Right ventricle myocardium inferior (tissue), 1 donor: Measurements from ENCODE around the gene CDH18. TPM values are rescaled to one million over a fixed set of nuclear protein-coding genes. Genes with fewer than 3 reads are reported as not detected.

Source experiments
- ATAC-seq: fragments of 200-7000 bp; cut with Tn5 transposase; one replicate; pipeline ENCODE4 v1.9.1; 2020; ENCODE audit warnings: mild to moderate bottlenecking, moderate library complexity
- DNase-seq: peaks from one replicate; pipeline ENCODE4 v3.0.0; 2021; ENCODE audit errors: missing footprints
- intact Hi-C: fragments of 100-400 bp; cut with DNase I; formaldehyde crosslinking; loops from one replicate; pipeline ENCODE4 v1.11.0; 2022
- long read RNA-seq: library from polyadenylated mRNA; unstranded; transcript quantifications from one replicate; pipeline ENCODE4 v2.0.0, GENCODE V29; 2021
- total RNA-seq: library from RNA; stranded (reverse); fragmentation: NEBNext Ultra II Directional; extraction: Animal tissue kit (Norgen Biotek cat#: 25700); gene quantifications from one replicate; pipeline ENCODE4 v1.2.1, GENCODE V29; 2021
- donor health status: DM: no; HTN: yes; CAD: no; lungs with severe emphysema.

CDH18 gene, protein sequence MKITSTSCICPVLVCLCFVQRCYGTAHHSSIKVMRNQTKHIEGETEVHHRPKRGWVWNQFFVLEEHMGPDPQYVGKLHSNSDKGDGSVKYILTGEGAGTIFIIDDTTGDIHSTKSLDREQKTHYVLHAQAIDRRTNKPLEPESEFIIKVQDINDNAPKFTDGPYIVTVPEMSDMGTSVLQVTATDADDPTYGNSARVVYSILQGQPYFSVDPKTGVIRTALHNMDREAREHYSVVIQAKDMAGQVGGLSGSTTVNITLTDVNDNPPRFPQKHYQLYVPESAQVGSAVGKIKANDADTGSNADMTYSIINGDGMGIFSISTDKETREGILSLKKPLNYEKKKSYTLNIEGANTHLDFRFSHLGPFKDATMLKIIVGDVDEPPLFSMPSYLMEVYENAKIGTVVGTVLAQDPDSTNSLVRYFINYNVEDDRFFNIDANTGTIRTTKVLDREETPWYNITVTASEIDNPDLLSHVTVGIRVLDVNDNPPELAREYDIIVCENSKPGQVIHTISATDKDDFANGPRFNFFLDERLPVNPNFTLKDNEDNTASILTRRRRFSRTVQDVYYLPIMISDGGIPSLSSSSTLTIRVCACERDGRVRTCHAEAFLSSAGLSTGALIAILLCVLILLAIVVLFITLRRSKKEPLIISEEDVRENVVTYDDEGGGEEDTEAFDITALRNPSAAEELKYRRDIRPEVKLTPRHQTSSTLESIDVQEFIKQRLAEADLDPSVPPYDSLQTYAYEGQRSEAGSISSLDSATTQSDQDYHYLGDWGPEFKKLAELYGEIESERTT
- total RNA-seq = not detected
- long read RNA-seq = 0 reads

DNA sequence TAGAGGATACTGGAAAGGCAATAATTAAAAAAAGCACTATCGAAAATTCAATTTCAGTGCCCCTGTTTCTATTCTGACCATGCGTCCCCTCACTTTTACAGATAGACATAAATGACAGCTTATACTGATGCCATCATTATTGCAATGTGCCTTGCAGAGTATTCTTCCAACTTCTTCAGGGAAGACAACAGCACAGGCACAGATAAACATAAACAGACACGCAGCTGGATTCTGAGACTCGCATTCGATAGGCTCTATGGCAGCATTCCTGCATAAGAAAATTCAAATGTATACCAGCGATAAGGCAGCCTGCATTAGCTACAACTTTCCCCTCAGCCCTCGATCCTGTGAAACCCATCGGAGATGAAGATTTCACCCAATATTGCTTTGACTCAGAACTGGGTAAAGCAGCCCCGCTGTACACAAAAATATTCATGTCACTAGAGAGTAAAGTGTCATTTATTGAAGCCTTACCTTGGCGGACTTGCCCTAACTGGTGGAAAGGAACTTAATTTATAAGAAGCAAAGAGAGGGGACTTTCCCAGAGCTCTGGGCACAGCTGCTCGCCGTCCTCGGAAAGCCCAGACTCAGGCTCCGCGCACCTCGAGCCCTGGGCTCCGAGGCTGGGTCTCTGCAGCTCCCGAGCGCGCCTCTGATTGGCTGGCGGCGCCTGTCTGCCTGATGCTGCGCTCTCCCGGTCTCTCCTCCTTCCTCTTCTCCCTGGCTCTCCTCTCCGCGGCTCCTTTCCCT is at the start of gene CDH18:
Gene CDH18 (minus strand): TSS at position 589 of the 750 bp plus-strand sequence. CDS start 149,214 bp downstream, outside the sequence.
- DNase-seq = peak; percentile 47
- peak; percentile 79 for ATAC-seq
- intact Hi-C loops = no loop called here

DNA sequence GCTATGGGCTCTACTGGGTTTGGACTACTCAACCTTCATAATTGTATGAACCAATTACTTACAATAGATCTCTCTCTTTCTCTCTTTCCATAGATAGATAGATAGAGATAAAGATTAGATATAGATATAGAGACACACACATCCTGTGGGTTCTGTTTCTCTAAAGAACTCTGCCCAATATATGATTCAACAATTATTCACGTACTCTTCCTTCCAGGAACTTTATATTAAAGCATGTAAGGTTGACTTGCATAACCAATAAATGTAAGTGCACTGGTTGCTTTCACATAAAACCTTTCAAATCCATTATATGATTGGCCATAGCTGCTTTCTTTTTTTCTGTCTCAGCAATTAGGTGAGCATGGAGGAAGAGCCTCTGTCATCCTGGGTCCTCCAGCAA is 46.7 kb upstream of the CDH18 start:
- ATAC-seq (no peak), DNase-seq (no peak)
- intact Hi-C loops = no loop called here

DNA sequence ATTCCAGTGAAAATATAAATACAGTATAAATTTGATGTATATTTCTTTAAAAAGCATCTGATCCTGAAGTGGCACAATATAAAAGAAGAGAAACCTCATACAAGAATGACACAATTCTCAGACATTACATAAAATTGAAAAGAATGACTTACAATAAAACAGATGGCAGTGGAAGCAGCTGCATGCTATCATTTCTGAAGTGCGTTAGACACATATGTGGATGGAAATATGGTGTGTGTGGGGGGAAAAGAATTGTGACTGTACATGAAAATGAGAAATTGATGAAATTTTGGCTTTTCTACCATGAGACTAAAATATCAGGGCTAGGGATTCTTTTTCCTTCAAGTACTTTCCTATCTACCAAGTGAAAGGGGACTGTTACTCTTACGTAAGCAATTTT is 45.9 kb upstream of the CDH18 start:
- ATAC-seq = no peak
- intact Hi-C loops = no loop called here
- DNase-seq = no peak

DNA sequence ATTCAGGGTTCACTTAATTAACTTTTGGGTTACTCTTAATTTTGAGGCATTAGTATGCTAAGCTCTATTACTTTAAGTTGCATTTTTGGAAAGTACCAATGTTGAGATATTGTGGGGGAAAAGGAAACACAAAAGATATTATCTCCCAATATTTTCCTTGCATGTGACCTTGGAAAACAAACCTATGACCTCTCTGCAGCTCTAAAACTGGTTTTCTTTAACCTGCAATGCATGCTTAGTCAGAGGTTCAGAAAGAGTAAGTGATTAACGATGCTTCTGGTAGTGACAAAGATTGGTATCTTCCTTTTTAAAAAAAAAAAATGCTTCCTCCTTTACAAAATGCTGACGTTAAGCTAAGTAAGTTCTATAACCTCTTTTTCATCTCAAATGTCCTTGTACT is 44.9 kb upstream of the CDH18 start:
- intact Hi-C loops = no loop called here
- ATAC-seq = no peak
- DNase-seq = no peak

DNA sequence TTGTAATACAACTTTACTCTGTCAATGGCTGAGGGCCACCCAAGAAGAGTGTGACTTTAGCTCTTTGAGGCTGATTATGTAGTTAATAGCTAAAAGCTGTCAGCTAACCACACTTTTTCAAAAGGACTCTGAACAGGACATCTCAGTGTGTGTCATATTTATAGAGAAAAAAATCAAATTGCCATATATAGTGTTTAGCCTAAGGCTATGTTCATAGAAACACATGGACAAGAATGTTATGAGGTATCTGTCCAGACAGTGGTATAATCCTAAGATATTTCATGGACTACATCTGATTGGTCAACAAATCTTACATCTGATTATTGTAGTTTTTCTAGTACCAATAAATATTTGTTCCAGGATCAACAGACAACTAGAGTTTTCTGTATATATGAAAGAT is 42.1 kb upstream of the CDH18 start:
- no peak for DNase-seq
- intact Hi-C loops = no loop called here
- no peak for ATAC-seq

DNA sequence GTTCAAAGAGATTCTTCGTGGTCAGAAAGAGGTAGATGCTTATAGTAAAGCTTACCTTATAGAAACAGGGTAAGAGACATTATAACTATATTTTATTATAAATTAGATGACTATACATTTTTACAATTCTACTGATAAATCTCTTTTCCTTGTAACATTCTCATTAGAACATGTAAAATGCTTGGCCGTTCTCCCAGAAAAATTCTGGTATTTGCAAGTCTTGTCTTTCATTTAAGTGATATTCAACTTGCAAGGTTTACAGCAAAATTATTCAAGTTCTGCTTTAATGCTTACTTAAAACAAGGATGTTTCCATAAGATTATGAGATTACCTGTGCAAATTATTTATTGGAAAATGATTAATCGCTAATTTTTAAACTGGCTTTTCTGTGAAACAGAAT is 41.3 kb upstream of the CDH18 start:
- no peak for DNase-seq
- no peak for ATAC-seq
- intact Hi-C loops = no loop called here

DNA sequence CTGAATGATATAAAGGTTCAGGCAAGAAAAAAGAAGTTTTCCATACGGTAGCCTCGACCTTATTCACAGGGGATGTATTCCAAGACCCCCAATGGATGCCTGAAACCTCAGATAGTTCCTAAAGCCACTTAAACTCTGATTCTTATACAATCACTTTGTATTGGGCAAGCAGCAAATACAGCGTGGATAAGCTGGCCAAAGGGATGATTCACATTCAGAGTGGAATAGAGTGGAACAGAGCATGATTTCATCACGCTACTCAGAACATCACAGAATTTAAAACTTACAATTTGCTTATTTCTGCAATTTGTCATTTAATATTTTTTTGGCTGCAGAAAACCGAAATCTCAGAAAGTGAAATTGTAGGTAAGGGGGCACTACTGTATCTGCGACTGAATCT is 40.5 kb upstream of the CDH18 start:
- no peak for DNase-seq
- intact Hi-C loops = no loop called here
- ATAC-seq = no peak

DNA sequence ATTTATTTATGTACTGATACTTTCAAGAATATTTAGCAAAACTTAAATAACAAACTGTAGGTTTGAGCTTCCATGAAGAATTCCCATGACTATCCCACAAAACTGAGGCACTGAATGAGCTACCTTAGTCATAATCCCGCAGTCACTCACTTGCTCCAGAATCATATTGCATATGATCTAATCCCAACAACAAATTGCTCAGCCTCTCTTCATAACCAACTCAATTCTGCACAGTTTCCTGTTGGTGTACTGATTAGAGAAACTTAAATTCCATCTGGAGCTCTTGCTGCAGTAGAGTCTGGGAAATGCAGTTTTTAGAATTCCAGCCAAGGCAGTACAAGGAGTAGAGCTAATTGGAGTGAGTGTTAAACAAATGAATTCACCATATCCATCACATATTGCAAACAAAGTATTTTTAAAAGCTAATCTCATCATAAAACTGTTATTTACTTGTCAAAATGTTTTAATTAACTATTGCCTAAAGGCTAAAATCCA is 35.7 kb upstream of the CDH18 start:
- DNase-seq (no peak), ATAC-seq (no peak)
- intact Hi-C loops = no loop called here

DNA sequence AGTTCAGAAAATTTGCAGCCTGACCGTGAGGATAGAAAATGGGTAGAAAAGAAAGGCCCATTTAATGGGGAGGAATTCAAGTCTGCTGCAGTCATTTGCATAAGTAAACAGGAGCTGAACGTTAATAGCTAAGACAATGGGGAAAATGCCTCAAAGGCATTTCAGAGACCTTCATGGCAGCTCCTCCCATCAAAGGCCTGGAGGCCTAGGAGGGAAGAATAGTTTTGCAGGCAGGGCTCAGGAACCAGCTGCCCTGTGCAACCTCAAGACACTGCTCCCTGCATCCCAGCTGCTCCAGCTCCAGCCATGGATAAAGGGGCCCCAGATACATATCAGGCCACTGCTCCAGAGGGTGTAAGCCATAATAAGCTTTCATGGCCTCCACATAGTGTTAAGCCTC is 32.2 kb upstream of the CDH18 start:
- ATAC-seq = no peak
- intact Hi-C loops = no loop called here
- DNase-seq = no peak

DNA sequence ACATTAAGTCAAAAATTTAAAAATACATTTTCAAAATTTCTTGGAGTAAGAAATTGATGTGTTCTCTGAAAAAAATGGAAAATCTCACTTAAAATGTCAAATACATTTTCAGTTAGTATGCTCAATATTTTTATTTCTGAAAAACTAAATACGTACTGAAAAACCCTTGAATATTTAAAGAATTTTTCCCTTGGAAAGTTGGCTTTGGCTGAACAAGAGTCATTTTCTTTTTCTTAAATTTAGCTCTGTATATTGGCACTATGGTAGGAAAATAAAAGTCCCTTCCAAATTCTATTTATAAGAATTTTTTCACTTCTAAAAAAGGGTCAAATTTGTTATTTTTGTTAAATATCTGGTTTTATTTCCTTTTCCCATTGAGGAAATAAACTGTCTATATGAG is 29.0 kb upstream of the CDH18 start:
- ATAC-seq = no peak
- DNase-seq = no peak
- intact Hi-C loops = no loop called here

DNA sequence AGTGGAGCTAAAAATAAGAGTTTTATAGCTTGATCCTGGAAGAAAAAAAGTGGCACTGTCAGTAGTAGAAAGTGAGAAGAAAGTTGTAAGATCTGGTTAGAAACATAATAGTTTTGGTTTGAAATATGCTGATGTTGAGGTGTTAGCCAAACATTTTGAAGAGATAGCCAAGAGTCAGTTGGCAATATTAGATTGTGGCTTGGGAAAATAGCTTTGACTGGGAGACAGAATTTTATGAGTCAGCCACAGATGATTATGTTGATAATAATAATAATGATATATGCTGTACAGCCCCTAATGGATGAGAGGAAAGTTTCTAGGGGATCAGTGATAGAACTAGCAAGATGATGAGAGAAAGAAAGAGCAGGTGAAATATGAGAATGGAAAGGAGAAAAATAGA is 12.4 kb upstream of the CDH18 start:
- intact Hi-C loops = no loop called here
- DNase-seq (no peak), ATAC-seq (no peak)

DNA sequence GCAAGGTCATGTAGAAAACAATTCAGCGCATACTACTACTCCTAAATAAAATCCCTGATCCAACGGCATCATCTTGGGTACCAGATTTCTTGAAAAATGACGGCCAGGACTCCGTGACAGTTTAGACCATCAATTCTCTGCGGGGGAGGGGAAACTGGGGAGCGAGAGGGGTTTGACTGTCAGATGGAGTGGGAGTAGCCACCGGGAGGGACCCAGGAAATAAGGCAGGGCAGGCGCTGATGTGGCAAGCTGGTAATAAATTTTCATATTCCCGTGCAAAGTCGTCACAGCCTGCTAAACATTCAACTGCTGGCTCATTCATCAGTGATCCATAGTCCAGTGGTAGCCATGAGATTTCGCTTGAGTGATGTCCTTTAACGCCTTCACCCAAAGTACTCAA is 457 bp upstream of the CDH18 start:
- peak; percentile 8 for ATAC-seq
- intact Hi-C loops = no loop called here
- no peak for DNase-seq

DNA sequence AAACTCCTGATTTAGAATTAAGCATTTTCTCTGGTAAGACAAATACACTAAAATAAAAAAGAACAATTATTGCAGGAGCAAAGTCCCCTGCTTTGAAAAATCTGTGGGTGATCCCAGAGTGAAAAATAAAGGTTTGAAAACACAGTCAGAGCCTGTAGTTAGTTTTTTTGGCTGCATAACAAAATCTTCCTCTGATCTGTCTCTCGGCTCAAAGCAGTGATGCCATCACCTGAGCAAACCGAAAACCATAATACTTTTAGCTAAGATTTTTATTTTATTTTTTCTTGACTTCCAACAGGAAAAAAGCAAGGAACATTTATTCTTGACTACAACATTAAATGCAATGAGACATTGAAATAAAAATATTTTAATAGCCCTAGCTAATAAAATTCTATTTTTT is 1.2 kb downstream of the CDH18 start:
- no peak for DNase-seq
- intact Hi-C loops = no loop called here

DNA sequence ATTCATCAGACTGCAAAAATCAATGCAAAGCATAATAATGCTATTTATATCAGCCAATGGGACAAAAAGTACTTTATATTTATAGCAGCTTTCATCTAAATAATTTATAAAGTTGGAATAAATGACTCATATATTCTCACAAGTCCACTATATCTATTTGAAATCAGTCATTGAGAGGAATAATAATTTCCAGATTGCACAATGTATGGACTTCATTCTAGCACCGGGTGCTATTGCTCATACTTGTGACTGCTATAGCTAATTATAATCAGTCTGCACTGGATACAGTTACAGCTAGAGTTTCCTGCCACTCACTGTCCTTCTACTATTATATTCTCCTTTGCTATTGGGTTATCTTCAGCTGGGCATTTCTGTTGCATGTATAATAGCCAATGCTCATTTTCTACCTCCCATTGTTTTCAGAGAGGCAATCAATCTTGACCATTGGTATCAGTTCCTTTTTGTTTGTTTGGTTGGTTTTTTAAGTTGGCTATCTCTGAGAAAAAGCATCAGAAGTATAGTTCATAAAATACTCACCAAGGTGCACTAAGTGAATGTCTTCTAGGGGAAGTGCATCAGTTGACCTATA is 1.9 kb downstream of the CDH18 start:
- intact Hi-C loops = no loop called here
- ATAC-seq (no peak), DNase-seq (no peak)

More for the DNA sequence above, 1.2 kb downstream of the CDH18 start:
- ATAC-seq = no peak

DNA sequence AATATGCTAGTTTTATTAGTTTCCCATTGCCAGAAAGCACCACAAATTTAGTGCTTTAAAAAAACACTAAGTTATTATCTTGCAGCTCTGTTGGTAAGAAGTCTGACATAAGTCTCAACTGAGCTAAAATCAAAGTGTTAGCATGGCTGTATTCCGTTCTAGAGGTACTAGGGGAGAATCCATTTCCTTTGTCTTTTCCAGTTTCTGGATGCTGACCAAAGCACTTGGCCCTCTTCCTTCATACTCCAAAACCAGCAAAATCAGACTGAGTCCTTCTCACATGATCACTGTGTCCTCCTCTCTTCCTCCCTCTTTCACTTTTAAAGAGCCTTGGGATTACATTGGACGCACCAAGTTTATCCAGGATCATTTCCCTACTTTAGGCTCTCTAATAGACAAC is 9.5 kb downstream of the CDH18 start:
- no peak for DNase-seq
- ATAC-seq = no peak
- intact Hi-C loops = no loop called here

DNA sequence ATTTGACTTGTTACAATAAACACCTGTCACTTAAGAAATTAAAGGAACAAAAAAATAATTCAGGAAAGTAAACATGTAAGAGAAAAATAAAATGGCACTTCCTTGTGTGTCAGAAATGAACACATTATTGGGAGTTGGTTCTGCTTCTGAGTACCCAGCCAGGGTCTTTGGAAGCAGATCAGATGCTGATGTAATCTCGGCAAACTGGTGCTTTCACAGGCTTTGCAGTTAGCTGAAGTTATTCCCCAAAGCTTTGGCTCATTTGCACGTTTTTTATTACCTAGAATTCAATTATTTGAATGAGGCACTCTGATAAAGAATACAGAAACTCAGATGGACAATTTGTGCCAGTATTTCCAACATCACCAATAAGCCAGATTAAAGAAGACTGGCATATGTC is 10.9 kb downstream of the CDH18 start:
- intact Hi-C loops = no loop called here
- ATAC-seq (no peak), DNase-seq (no peak)

DNA sequence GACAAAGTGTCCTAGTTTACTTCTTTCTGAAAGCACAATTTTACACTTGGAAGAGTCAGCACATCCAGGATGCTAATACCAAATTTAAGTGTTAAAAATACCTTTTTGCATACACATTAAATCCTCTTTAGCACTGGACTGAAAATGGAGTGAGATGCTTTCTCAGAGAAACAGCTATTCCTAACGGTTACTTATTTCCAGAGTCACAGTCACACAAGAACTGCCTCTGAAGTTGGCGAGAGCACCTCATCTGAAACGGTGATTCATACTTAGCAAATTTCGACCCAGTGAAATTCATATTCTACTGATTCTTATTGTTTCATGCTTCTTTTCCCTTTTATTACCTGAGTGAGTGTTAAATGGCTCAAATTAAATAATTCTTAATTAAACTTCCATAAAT is 12.2 kb downstream of the CDH18 start:
- intact Hi-C loops = no loop called here
- DNase-seq = no peak
- no peak for ATAC-seq

DNA sequence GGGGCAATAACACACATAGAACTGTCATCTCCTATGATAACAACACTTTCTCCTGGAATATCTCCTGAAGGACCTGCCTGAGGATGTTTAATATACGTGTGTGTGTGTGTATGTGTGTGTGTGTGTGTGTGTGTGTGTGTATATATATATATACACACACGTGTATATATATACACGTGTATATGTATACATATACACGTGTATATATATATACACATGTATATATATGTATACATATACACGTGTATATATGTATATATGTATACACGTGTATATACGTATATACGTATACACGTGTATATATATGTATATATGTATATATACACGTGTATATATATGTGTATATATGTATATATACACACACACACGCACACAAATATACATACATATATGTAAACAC is 27.5 kb downstream of the CDH18 start:
- DNase-seq = no peak
- no peak for ATAC-seq
- intact Hi-C loops = no loop called here

DNA sequence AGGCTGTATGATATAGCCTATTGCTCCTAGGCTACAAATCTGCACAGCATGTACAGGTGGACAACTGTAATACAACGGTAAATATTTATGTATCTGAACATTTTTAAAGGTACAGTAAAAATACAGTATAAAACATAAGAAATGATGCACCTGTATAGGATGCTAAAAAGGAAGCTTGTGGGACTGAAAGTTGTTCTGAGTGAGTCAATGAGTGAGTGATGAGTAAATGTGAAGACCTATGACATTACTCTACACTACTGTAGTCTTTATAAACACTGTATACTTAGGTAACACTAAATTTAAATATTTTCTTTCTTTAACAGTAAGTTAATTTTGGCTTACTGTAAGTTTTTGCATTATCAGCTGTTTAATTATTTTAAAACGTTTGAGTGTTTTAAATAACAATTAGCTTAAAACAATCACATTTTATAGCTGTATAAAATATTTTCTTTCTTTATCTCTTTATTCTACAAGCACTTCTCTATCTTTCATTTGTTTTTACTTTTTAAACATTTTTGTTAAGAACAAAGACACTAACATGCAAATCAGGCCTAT is 28.1 kb downstream of the CDH18 start:
- intact Hi-C loops = no loop called here
- no peak for DNase-seq

More for the DNA sequence above, 28.1 kb downstream of the CDH18 start:
- no peak for ATAC-seq
